ENCODE data around the gene KIF4A. TPM values are rescaled to one million over a fixed set of nuclear protein-coding genes. Genes with fewer than 3 reads are reported as not detected.

Gene KIF4A
- total and polyA plus RNA-seq, 9 of the 15 experiments (the other 6 are each of a cell fraction or from before 2014, with no cell fraction given), result 13.0 to 42.7 (median 35.9) TPM

DNA sequence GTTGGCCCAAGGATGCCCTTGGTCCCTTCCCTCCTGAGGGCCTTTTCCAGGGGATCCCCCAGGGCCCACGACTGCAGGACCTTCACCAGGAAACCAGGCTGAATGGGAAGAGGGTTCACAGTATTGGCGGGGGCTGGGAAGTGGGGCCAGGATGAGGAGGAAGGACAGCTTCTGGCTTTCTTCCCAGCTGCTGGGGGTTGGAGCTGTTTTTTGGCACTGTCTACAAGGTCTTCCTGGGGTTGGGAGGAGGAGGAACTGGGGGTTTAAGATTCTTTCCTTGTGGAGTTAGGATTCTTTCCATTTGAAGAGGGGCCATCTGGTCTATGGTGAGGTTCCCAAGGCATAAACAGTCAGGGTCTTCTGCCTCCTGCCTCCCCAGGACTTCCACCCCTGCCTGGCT is 64.8 kb downstream of the KIF4A start:
- ChIA-PET CTCF (ENCODE audit: low intra/inter-chr PET ratio) (no interaction called here), POLR2A (no interaction called here)
- in situ Hi-C loops (cut with MboI), result no loop called here
- Histone ChIP-seq H3K9ac (ENCODE audit: insufficient read depth in 1 of 2, low read depth in 2 of 2, low read length in 2 of 2) (no peak overlapping the region), H3K4me1 (replicated peaks in 1 of 2; ENCODE audit: control insufficient read depth in 2 of 2, insufficient read depth in 2 of 2, low read length in 2 of 2) (no peaks in the 10 kb centered on the region), H3K4me2 (ENCODE audit: insufficient read depth, low read length) (no peak overlapping the region), H3K36me3 (ENCODE audit: control insufficient read depth, insufficient read depth, low read length) (peaks cover 34% of the 10 kb centered on the region), H2AFZ (ENCODE audit: low read depth, low read length) (no peak overlapping the region), H3K27ac (ENCODE audit: extremely low read depth, low read depth, low read length) (no peak overlapping the region), H3K79me2 (ENCODE audit: control insufficient read depth, insufficient read depth, low read length) (no peaks in the 10 kb centered on the region), H3K27me3 (ENCODE audit: control insufficient read depth in 2 of 2, insufficient read depth in 2 of 2, low read length in 2 of 2) (no peaks in the 10 kb centered on the region), H3K9me1 (ENCODE audit: control insufficient read depth, insufficient read depth, low read length) (no peaks in the 10 kb centered on the region), H3K4me3 (no peak overlapping the region), H4K20me1 (replicated peaks; ENCODE audit: control insufficient read depth, insufficient read depth, low read length) (no peaks in the 10 kb centered on the region), H3K9me3 (replicated peaks; ENCODE audit: control insufficient read depth, insufficient read depth, low read depth, low read length) (no peaks in the 10 kb centered on the region)
- FAIRE-seq (no peak), ATAC-seq (no peak), DNase-seq (ENCODE audit: extremely low read depth in 1 of 4, low spot score in 3 of 4) (no peak)
- BruUV-seq (replicated peaks), result no TSS peak
- TF ChIP-seq, protein P1, sequence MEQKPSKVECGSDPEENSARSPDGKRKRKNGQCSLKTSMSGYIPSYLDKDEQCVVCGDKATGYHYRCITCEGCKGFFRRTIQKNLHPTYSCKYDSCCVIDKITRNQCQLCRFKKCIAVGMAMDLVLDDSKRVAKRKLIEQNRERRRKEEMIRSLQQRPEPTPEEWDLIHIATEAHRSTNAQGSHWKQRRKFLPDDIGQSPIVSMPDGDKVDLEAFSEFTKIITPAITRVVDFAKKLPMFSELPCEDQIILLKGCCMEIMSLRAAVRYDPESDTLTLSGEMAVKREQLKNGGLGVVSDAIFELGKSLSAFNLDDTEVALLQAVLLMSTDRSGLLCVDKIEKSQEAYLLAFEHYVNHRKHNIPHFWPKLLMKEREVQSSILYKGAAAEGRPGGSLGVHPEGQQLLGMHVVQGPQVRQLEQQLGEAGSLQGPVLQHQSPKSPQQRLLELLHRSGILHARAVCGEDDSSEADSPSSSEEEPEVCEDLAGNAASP (IDR thresholded peaks at IDR 0.05), result no peak
- TF ChIP-seq SMAD1 (IDR thresholded peaks at IDR 0.05; ENCODE audit: low read depth, low read length, partially characterized antibody), result no peak
- no peak for TF ChIP-seq HLTF (IDR thresholded peaks at IDR 0.05)
- no peak for TF ChIP-seq PHB (CRISPR knock-in tag; IDR thresholded peaks at IDR 0.05)
- WGBS (ENCODE audit: insufficient coverage, low coverage, missing lambda C conversion rate), result 58% methylated on average over 2 of the region's 2 CpGs
- intact Hi-C loops (cut with micrococcal nuclease), result no loop called here

DNA sequence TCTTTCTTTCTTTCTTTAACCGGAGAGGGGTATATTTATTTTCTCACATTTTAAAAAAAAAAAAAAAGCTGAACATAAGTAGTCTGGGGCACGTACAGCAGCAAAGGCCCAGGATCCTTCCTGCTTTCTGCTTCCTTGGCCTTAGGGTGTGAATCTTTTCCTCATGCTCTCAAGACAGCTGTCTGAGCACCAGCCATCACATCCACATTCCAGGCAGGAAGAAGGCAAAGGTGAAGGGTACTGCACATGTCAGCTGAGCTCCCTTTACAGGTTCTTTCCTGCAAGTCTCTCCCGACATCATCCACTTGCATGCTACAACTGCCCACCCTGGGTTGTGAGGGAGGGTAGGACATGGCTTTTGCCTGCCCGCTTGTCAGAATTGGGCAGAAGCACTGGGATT is 69.6 kb downstream of the KIF4A start:
- H3K4me2 ChIP-seq (ENCODE audit: insufficient read depth, low read length), result no peak overlapping the region
- POLR2A ChIA-PET, result interaction anchor here (0.6 kb wide), 1 partner anchor 16 kb away, joined by 3 read pairs; no protein-coding TSS in a partner anchor
- ATAC-seq (no peak), DNase-seq (ENCODE audit: extremely low read depth in 1 of 4, low spot score in 3 of 4) (no peak), FAIRE-seq (no peak)
- H2AFZ ChIP-seq (ENCODE audit: low read depth, low read length), result no peak overlapping the region
- H3K4me3 ChIP-seq, result no peak overlapping the region
- CTCF ChIA-PET (ENCODE audit: low intra/inter-chr PET ratio), result no interaction called here
- no peak overlapping the region for H3K9ac ChIP-seq (ENCODE audit: insufficient read depth in 1 of 2, low read depth in 2 of 2, low read length in 2 of 2)
- H3K27me3 ChIP-seq (ENCODE audit: control insufficient read depth in 2 of 2, insufficient read depth in 2 of 2, low read length in 2 of 2), result no peaks in the 10 kb centered on the region
- BruUV-seq (replicated peaks), result no TSS peak
- no peaks in the 10 kb centered on the region for H3K9me3 ChIP-seq (replicated peaks; ENCODE audit: control insufficient read depth, insufficient read depth, low read depth, low read length)
- H3K4me1 ChIP-seq (replicated peaks in 1 of 2; ENCODE audit: control insufficient read depth in 2 of 2, insufficient read depth in 2 of 2, low read length in 2 of 2), result no peaks in the 10 kb centered on the region
- H3K27ac ChIP-seq (ENCODE audit: extremely low read depth, low read depth, low read length), result no peak overlapping the region
- intact Hi-C loops (cut with micrococcal nuclease) (no loop called here), in situ Hi-C loops (cut with MboI) (no loop called here)
- H3K79me2 ChIP-seq (ENCODE audit: control insufficient read depth, insufficient read depth, low read length), result no peaks in the 10 kb centered on the region
- WGBS (ENCODE audit: insufficient coverage, low coverage, missing lambda C conversion rate), result no CpG with 5 or more reads among the region's 4 CpGs
- H3K9me1 ChIP-seq (ENCODE audit: control insufficient read depth, insufficient read depth, low read length), result no peaks in the 10 kb centered on the region
- H3K36me3 ChIP-seq (ENCODE audit: control insufficient read depth, insufficient read depth, low read length), result peaks cover 25% of the 10 kb centered on the region; the same call in 2 of the 3 replicates
- H4K20me1 ChIP-seq (replicated peaks; ENCODE audit: control insufficient read depth, insufficient read depth, low read length), result no peaks in the 10 kb centered on the region
- TF ChIP-seq RBM25 (IDR thresholded peaks at IDR 0.05; ENCODE audit: low read depth, low read length, severe bottlenecking) (peak; percentile 88), RBM22 (IDR thresholded peaks at IDR 0.05; ENCODE audit: low read depth, low read length, poor library complexity, severe bottlenecking) (no peak)

Measured in K562 (cell line).